OCI-LY3 (cell line): Measurements from ENCODE around the gene PKM.

Experiments
- CTCF ChIP-seq: fragments of 200-600, 300-600 bp; sonication (generic); IDR thresholded peaks from 2 replicates; pipeline ENCODE4 v1.5.1; 2014; ENCODE audit warnings: antibody characterized with exemption, low read length, low read depth
- EZH2phosphoT487 ChIP-seq: fragments of 200-600 bp; shearing (Covaris generic); IDR thresholded peaks from 2 replicates; pipeline ENCODE4 v1.6.1; 2018; ENCODE audit warnings: antibody characterized with exemption, mixed run types, low read depth

DNA sequence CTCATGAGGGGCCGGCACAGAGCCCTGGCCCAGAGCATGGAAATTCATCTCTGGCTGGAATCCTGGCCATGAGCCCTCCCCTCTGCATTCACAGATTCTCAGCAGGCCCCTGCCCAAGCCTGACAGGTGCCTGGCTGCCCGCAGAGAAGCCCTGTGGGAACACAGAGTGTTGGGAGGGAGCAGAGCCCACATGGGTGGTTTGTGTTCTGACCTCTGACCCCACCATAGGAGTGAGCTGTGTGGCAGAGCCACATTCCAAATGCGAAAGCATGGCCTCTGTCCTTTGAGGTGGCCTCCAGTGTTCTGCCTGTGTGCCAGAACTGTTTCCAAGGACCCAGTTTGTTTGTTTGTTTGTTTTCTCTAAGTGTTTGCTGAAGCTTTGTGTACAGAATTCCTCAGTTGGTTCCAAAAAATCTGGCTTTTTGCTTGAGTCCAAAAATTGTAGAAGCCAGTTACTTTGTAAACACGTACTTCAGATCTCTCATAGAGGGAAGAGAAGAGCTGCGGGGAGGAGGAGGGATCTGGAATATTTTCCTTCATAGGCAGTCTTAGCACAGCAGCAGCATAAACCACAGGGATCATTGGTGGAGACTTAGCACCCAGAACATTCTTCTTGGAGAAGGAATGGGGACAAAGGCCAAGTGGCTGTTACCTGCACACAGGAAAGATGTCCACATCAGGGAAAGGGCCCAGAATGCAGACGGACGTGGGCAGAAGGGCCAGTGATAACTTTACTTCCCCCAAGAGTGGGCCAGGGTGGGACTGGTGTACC, 69.4 kb downstream of the PKM start:
- TF ChIP-seq CTCF (no peak), EZH2phosphoT487 (no peak)
